HEK293 (cell line): ENCODE data around the gene PDGFD.

Experiments used
- KLF16 ChIP-seq: fragments of 450-650 bp; formaldehyde crosslinking; IDR thresholded peaks from 2 replicates; pipeline ENCODE4 v1.5.1; 2017; ENCODE audit warnings: missing biosample characterization, missing genetic modification characterization
- SP2 ChIP-seq: fragments of 450-650 bp; formaldehyde crosslinking; IDR thresholded peaks from 2 replicates; pipeline ENCODE4 v1.5.1; 2016; ENCODE audit warnings: missing biosample characterization, missing genetic modification characterization
- YY1 ChIP-seq: fragments of 450-650 bp; formaldehyde crosslinking; IDR thresholded peaks from 2 replicates; pipeline ENCODE4 v1.5.1; 2018; ENCODE audit warnings: missing biosample characterization, missing genetic modification characterization
- ZFP41 ChIP-seq: fragments of 450-650 bp; formaldehyde crosslinking; IDR thresholded peaks from 2 replicates; pipeline ENCODE4 v1.5.1; 2016; ENCODE audit warnings: missing biosample characterization, missing genetic modification characterization, borderline replicate concordance
- ZNF138 ChIP-seq: fragments of 450-650 bp; formaldehyde crosslinking; IDR thresholded peaks from 2 replicates; pipeline ENCODE4 v1.5.1; 2016; ENCODE audit warnings: missing biosample characterization, missing genetic modification characterization, borderline replicate concordance
- ZNF549 ChIP-seq: fragments of 450-650 bp; IDR thresholded peaks from 2 replicates; pipeline ENCODE4 v1.5.1; 2018; ENCODE audit warnings: missing biosample characterization, missing genetic modification characterization, mild to moderate bottlenecking, inconsistent platforms, moderate library complexity
- ZNF626 ChIP-seq: fragments of 450-650 bp; sonication (Bioruptor Pico); formaldehyde crosslinking; IDR thresholded peaks from 2 replicates; pipeline ENCODE4 v1.5.1; 2018; ENCODE audit warnings: missing biosample characterization, missing genetic modification characterization, inconsistent platforms
- ZNF843 ChIP-seq: fragments of 450-650 bp; formaldehyde crosslinking; IDR thresholded peaks from 2 replicates; pipeline ENCODE4 v1.5.1; 2016; ENCODE audit warnings: missing biosample characterization, missing genetic modification characterization
- TF ChIP-seq, protein P1 (sequence below): fragments of 450-650 bp; formaldehyde crosslinking; IDR thresholded peaks from 2 replicates; pipeline ENCODE4 v1.5.1; 2016; ENCODE audit warnings: missing biosample characterization, missing genetic modification characterization
- TF ChIP-seq, protein P2 (sequence below): fragments of 450-650 bp; formaldehyde crosslinking; IDR thresholded peaks from 2 replicates; pipeline ENCODE4 v1.5.1; 2016; ENCODE audit warnings: missing biosample characterization, missing genetic modification characterization
- TF ChIP-seq, protein P3 (sequence below): fragments of 450-650 bp; formaldehyde crosslinking; IDR thresholded peaks from 2 replicates; pipeline ENCODE4 v1.5.1; 2016; ENCODE audit warnings: missing biosample characterization, missing genetic modification characterization
- TF ChIP-seq, protein P4 (sequence below): fragments of 450-650 bp; formaldehyde crosslinking; IDR thresholded peaks from 2 replicates; pipeline ENCODE4 v1.5.1; 2016; ENCODE audit warnings: missing biosample characterization, missing genetic modification characterization, borderline replicate concordance
- TF ChIP-seq, protein P5 (sequence below): fragments of 450-650 bp; formaldehyde crosslinking; IDR thresholded peaks from 2 replicates; pipeline ENCODE4 v1.5.1; 2016; ENCODE audit warnings: missing biosample characterization, missing genetic modification characterization
- TF ChIP-seq, protein P6 (sequence below): fragments of 450-650 bp; formaldehyde crosslinking; conservative IDR thresholded peaks from 2 replicates; pipeline ENCODE4 v1.5.1; 2016; ENCODE audit warnings: low read depth, missing biosample characterization, missing genetic modification characterization

DNA sequence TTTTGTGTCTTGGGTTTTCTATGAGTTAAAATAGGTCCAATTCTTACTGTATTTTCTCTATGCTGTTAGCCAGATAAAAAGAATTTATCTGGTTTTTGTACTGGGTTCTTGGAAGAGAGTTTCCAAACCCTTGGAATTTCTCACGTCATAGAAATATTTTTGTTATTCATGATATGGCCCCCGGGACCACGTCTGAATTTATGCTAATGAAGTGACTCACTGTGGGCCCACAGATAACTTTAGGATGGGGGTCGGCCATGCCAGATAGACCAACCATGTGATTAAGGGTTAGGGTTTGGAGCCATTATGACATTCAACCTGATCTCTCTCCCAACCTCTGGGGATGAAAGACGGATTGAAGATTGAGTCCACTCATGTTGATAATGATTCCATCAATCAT, 163.1 kb downstream of the PDGFD start:
- TF ChIP-seq, protein P1, sequence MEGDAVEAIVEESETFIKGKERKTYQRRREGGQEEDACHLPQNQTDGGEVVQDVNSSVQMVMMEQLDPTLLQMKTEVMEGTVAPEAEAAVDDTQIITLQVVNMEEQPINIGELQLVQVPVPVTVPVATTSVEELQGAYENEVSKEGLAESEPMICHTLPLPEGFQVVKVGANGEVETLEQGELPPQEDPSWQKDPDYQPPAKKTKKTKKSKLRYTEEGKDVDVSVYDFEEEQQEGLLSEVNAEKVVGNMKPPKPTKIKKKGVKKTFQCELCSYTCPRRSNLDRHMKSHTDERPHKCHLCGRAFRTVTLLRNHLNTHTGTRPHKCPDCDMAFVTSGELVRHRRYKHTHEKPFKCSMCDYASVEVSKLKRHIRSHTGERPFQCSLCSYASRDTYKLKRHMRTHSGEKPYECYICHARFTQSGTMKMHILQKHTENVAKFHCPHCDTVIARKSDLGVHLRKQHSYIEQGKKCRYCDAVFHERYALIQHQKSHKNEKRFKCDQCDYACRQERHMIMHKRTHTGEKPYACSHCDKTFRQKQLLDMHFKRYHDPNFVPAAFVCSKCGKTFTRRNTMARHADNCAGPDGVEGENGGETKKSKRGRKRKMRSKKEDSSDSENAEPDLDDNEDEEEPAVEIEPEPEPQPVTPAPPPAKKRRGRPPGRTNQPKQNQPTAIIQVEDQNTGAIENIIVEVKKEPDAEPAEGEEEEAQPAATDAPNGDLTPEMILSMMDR (tag by site-specific recombination) = no peak
- TF ChIP-seq ZNF138 (tag by site-specific recombination) (no peak), ZNF549 (tag by site-specific recombination) (no peak), SP2 (tag by site-specific recombination) (no peak), ZNF626 (tag by site-specific recombination) (no peak), ZFP41 (tag by site-specific recombination) (no peak), YY1 (no peak), KLF16 (no peak), ZNF843 (tag by site-specific recombination) (no peak)
- TF ChIP-seq, protein P2, sequence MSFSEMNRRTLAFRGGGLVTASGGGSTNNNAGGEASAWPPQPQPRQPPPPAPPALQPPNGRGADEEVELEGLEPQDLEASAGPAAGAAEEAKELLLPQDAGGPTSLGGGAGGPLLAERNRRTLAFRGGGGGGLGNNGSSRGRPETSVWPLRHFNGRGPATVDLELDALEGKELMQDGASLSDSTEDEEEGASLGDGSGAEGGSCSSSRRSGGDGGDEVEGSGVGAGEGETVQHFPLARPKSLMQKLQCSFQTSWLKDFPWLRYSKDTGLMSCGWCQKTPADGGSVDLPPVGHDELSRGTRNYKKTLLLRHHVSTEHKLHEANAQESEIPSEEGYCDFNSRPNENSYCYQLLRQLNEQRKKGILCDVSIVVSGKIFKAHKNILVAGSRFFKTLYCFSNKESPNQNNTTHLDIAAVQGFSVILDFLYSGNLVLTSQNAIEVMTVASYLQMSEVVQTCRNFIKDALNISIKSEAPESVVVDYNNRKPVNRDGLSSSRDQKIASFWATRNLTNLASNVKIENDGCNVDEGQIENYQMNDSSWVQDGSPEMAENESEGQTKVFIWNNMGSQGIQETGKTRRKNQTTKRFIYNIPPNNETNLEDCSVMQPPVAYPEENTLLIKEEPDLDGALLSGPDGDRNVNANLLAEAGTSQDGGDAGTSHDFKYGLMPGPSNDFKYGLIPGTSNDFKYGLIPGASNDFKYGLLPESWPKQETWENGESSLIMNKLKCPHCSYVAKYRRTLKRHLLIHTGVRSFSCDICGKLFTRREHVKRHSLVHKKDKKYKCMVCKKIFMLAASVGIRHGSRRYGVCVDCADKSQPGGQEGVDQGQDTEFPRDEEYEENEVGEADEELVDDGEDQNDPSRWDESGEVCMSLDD = no peak
- TF ChIP-seq, protein P3, sequence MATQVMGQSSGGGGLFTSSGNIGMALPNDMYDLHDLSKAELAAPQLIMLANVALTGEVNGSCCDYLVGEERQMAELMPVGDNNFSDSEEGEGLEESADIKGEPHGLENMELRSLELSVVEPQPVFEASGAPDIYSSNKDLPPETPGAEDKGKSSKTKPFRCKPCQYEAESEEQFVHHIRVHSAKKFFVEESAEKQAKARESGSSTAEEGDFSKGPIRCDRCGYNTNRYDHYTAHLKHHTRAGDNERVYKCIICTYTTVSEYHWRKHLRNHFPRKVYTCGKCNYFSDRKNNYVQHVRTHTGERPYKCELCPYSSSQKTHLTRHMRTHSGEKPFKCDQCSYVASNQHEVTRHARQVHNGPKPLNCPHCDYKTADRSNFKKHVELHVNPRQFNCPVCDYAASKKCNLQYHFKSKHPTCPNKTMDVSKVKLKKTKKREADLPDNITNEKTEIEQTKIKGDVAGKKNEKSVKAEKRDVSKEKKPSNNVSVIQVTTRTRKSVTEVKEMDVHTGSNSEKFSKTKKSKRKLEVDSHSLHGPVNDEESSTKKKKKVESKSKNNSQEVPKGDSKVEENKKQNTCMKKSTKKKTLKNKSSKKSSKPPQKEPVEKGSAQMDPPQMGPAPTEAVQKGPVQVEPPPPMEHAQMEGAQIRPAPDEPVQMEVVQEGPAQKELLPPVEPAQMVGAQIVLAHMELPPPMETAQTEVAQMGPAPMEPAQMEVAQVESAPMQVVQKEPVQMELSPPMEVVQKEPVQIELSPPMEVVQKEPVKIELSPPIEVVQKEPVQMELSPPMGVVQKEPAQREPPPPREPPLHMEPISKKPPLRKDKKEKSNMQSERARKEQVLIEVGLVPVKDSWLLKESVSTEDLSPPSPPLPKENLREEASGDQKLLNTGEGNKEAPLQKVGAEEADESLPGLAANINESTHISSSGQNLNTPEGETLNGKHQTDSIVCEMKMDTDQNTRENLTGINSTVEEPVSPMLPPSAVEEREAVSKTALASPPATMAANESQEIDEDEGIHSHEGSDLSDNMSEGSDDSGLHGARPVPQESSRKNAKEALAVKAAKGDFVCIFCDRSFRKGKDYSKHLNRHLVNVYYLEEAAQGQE = no peak
- TF ChIP-seq, protein P4, sequence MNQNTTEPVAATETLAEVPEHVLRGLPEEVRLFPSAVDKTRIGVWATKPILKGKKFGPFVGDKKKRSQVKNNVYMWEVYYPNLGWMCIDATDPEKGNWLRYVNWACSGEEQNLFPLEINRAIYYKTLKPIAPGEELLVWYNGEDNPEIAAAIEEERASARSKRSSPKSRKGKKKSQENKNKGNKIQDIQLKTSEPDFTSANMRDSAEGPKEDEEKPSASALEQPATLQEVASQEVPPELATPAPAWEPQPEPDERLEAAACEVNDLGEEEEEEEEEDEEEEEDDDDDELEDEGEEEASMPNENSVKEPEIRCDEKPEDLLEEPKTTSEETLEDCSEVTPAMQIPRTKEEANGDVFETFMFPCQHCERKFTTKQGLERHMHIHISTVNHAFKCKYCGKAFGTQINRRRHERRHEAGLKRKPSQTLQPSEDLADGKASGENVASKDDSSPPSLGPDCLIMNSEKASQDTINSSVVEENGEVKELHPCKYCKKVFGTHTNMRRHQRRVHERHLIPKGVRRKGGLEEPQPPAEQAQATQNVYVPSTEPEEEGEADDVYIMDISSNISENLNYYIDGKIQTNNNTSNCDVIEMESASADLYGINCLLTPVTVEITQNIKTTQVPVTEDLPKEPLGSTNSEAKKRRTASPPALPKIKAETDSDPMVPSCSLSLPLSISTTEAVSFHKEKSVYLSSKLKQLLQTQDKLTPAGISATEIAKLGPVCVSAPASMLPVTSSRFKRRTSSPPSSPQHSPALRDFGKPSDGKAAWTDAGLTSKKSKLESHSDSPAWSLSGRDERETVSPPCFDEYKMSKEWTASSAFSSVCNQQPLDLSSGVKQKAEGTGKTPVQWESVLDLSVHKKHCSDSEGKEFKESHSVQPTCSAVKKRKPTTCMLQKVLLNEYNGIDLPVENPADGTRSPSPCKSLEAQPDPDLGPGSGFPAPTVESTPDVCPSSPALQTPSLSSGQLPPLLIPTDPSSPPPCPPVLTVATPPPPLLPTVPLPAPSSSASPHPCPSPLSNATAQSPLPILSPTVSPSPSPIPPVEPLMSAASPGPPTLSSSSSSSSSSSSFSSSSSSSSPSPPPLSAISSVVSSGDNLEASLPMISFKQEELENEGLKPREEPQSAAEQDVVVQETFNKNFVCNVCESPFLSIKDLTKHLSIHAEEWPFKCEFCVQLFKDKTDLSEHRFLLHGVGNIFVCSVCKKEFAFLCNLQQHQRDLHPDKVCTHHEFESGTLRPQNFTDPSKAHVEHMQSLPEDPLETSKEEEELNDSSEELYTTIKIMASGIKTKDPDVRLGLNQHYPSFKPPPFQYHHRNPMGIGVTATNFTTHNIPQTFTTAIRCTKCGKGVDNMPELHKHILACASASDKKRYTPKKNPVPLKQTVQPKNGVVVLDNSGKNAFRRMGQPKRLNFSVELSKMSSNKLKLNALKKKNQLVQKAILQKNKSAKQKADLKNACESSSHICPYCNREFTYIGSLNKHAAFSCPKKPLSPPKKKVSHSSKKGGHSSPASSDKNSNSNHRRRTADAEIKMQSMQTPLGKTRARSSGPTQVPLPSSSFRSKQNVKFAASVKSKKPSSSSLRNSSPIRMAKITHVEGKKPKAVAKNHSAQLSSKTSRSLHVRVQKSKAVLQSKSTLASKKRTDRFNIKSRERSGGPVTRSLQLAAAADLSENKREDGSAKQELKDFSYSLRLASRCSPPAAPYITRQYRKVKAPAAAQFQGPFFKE (tag by site-specific recombination) = no peak
- TF ChIP-seq, protein P5, sequence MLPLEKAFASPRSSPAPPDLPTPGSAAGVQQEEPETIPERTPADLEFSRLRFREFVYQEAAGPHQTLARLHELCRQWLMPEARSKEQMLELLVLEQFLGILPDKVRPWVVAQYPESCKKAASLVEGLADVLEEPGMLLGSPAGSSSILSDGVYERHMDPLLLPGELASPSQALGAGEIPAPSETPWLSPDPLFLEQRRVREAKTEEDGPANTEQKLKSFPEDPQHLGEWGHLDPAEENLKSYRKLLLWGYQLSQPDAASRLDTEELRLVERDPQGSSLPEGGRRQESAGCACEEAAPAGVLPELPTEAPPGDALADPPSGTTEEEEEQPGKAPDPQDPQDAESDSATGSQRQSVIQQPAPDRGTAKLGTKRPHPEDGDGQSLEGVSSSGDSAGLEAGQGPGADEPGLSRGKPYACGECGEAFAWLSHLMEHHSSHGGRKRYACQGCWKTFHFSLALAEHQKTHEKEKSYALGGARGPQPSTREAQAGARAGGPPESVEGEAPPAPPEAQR (tag by site-specific recombination) = no peak
- TF ChIP-seq, protein P6, sequence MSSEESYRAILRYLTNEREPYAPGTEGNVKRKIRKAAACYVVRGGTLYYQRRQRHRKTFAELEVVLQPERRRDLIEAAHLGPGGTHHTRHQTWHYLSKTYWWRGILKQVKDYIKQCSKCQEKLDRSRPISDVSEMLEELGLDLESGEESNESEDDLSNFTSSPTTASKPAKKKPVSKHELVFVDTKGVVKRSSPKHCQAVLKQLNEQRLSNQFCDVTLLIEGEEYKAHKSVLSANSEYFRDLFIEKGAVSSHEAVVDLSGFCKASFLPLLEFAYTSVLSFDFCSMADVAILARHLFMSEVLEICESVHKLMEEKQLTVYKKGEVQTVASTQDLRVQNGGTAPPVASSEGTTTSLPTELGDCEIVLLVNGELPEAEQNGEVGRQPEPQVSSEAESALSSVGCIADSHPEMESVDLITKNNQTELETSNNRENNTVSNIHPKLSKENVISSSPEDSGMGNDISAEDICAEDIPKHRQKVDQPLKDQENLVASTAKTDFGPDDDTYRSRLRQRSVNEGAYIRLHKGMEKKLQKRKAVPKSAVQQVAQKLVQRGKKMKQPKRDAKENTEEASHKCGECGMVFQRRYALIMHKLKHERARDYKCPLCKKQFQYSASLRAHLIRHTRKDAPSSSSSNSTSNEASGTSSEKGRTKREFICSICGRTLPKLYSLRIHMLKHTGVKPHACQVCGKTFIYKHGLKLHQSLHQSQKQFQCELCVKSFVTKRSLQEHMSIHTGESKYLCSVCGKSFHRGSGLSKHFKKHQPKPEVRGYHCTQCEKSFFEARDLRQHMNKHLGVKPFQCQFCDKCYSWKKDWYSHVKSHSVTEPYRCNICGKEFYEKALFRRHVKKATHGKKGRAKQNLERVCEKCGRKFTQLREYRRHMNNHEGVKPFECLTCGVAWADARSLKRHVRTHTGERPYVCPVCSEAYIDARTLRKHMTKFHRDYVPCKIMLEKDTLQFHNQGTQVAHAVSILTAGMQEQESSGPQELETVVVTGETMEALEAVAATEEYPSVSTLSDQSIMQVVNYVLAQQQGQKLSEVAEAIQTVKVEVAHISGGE (tag by site-specific recombination) = no peak
